ENCODE results near the gene ARL2. TPM values are rescaled to one million over a fixed set of nuclear protein-coding genes. Genes with fewer than 3 reads are reported as not detected.
"Not testable (repeated sequence)": the region's sequence is repeated elsewhere in the genome, so short reads cannot be mapped to it uniquely, and the experiment has no call there.

The ARL2 gene
- total RNA-seq, 4 donors from 2014 or later: 95.1 to 199 (median 160) TPM

DNA sequence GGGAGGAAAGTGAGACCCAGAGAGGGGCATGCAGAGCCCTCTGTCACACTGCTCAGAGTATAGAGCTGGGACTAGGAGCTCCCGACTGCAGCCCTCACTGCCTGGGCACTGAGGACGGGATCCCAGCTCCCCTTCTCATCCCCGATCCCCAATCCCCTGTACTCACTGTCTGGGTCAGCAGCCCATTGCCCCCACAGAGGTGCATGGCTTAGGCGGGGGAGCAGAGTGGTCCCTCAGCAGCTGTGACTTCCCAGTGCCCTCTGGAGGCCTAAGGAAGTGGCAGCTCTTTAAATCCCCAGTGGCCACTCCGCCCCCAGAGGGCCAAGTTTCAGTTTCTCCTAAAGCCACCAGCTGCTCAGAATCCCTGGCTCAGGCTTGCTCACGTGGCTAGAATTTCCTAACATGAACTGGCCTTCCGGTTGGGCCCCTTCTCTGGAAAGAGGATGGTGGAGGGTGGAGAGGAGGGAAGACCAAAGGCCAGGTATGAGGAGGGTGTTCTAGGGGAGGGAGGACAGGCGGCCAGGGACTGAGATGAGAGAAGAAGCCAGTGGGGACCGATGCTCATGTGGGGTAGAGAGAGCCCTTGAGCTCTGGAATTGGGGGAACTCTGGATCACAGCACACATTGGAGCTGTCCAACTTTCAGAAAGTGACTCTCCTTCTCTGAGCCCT, 17.1 kb upstream of the ARL2 start, which contains the start of gene BATF2:
TSS of gene BATF2 (minus strand) at position 262 of the 671 bp plus-strand sequence. CDS start at position 205, 57 bp downstream.
- TF ChIP-seq, protein P1, sequence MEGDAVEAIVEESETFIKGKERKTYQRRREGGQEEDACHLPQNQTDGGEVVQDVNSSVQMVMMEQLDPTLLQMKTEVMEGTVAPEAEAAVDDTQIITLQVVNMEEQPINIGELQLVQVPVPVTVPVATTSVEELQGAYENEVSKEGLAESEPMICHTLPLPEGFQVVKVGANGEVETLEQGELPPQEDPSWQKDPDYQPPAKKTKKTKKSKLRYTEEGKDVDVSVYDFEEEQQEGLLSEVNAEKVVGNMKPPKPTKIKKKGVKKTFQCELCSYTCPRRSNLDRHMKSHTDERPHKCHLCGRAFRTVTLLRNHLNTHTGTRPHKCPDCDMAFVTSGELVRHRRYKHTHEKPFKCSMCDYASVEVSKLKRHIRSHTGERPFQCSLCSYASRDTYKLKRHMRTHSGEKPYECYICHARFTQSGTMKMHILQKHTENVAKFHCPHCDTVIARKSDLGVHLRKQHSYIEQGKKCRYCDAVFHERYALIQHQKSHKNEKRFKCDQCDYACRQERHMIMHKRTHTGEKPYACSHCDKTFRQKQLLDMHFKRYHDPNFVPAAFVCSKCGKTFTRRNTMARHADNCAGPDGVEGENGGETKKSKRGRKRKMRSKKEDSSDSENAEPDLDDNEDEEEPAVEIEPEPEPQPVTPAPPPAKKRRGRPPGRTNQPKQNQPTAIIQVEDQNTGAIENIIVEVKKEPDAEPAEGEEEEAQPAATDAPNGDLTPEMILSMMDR (IDR thresholded peaks at IDR 0.05): no peak
- peak; percentile 50 for ATAC-seq (ENCODE audit: low FRiP score)
- no peak for DNase-seq (ENCODE audit: low spot score)

DNA sequence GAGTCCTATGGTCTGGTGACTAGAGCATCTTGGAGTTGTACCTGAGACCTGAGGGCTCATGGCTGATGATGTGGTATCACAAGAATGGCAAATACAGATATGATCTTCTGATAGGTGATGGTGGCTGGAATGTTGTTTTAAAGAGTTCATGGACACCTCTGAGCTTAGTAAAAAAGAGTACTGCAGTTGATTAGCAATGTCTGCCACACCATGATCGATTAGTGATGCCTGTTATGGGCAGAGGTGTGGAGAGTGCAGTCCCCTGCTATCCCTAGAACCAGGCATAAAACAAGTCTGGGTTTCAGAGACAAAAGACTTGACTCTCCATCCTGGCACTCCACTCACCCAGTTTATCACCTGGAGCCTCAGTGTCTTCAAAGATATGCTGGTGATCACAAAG, 15.8 kb upstream of the ARL2 start:
- TF ChIP-seq, protein P1 (IDR thresholded peaks at IDR 0.05): no peak
- DNase-seq (ENCODE audit: low spot score): no peak
- ATAC-seq (ENCODE audit: low FRiP score): no peak

DNA sequence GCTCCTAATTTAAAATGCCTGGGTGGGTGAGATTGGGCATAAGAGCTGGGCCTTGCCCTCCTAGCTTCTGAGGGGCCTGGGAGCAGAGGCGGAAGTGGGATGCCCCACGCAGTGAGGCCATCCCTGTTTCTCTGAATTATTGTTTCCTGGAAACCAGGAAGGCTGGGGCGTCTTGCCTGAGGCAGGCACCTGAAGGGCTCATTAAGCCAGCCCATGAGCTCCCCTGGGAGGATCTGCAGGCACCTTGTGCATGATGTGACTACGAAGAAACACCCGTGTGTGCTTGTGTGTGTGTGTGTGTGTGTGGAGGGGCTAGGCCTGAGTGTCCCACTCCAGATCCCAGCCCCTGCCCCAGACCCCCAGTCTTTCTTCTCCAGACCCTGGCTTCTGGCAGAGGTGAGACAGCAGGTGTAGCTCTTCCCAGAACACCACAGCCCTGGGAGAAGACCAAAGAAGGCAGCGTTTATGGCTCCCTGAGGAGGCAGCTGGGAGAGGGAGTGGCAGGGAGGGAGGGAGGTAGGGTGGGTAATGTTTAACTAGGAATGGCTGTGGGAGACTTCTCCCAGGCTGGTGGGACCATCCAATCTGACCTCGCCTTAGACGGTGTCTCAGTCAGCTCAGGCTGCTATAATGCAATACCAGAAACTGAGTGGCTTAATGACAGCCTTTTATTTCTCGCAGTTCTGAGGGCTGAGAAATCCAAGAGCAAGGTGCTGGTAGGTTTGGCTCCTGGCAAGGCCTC, 15.1 kb upstream of the ARL2 start:
- no peak for DNase-seq (ENCODE audit: low spot score)
- TF ChIP-seq, protein P1 (IDR thresholded peaks at IDR 0.05): no peak
- ATAC-seq (ENCODE audit: low FRiP score): no peak

DNA sequence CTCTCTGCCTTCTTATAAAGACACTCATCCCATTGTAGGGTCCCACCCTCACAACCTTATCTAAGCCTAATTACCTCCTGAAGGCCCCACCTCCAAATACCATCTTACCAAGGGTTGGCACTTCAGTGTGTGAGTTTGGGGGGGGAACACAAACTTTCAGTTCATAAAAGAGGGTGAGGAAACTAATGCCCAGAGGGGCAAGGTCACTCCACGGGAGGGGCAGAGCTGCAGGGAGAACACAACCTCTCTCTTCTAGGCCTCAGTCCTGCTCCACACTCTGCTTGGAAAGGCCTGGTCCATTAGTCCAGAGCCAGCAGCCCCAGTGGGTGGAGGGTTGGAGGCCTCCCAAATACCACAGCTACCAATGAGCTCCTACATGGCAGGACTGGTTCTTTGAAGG, 14.5 kb upstream of the ARL2 start:
- TF ChIP-seq, protein P1 (IDR thresholded peaks at IDR 0.05): no peak
- DNase-seq (ENCODE audit: low spot score): no peak

DNA sequence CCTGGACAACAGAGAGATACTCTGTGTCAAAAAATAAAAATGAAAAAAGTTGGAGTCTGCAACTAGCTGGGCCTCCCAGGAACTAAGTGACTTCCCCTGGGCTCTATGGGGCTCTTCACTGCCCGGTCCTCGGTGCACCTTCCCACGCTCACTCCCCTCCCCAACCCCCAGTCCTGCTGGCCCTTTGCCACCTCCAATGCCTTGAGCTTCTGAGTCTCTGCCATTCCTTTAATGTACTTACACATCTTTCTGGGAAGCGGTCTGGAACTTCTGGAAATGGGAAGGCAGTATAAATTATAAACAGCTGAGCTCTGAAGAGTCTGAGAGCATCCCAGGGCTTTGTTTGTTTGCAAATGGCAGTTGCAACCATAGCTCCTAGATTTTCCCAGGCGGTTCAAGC, 11.3 kb upstream of the ARL2 start:
- TF ChIP-seq, protein P1 (IDR thresholded peaks at IDR 0.05): no peak
- DNase-seq (ENCODE audit: low spot score) (no peak), ATAC-seq (ENCODE audit: low FRiP score) (no peak)

More for the DNA sequence above, 14.5 kb upstream of the ARL2 start:
- no peak for ATAC-seq (ENCODE audit: low FRiP score)

DNA sequence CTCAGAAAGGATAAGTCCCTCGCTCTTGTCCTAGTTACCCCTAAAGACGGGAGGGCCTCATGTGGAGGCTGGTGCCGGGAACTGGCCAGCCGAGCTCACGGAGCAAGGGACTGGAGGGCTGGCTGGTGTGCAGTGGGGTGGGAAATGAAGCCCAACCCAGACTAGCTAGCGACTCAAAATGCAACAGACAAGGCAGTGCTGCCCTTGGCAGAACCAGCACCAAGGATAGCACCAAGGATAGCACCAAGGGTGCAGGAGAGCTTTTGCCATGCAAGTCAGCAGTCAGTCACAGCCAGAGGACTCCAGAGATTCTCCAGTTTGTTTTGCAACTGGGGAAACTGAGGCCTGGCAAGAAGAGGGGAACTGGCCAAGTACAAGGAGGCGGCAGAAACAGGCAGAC, 10.7 kb upstream of the ARL2 start:
- TF ChIP-seq, protein P1 (IDR thresholded peaks at IDR 0.05): no peak
- no peak for ATAC-seq (ENCODE audit: low FRiP score)
- DNase-seq (ENCODE audit: low spot score): no peak

DNA sequence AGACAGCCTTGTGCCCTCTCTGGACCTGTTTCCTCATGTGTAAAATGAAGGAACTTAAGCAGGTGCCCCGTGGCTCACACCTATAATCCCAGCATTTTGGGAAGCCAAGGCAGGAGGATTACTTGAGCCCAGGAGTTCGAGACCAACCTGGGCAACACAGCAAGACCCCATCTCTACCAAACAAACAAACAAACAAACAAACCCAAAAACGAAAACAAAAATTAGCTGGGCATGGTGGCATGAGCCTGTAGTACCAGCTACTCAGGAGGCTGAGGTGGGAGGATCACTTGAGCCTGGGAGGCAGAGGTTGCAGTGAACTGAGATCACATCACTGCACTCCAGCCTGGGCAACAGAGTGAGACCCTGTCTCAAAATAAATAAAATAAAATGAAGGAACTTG, 10.0 kb upstream of the ARL2 start:
- ATAC-seq (ENCODE audit: low FRiP score); DNase-seq (ENCODE audit: low spot score): not testable (repeated sequence)

Data from omental fat pad (tissue), 4 donors.